HCT116 (cell line): ENCODE data around the gene ZNF346.
"Not testable (repeated sequence)": the region's sequence is repeated elsewhere in the genome, so short reads cannot be mapped to it uniquely, and the experiment has no call there.

Source experiments
- EGR1 ChIP-seq: IDR thresholded peaks from 2 replicates; pipeline ENCODE4 v1.6.1; 2012; ENCODE audit warnings: low read depth
- ELF1 ChIP-seq: IDR thresholded peaks from 2 replicates; pipeline ENCODE4 v1.6.1; 2012; ENCODE audit warnings: low read depth, borderline replicate concordance
- EZH2 ChIP-seq: fragments of 200-600 bp; sonication (generic); IDR thresholded peaks from 2 replicates; pipeline ENCODE4 v1.6.1; 2017; ENCODE audit warnings: antibody characterized with exemption, mixed run types
- JUND ChIP-seq: IDR thresholded peaks from 2 replicates; pipeline ENCODE4 v1.6.1; 2012
- POLR2A ChIP-seq: IDR thresholded peaks from 2 replicates; pipeline ENCODE4 v1.7.0; 2011; ENCODE audit warnings: borderline replicate concordance; ENCODE audit not compliant: insufficient read depth, insufficient read length; ENCODE audit errors: extremely low read depth
- POLR2AphosphoS5 ChIP-seq: IDR thresholded peaks from 2 replicates; pipeline ENCODE4 v1.6.1; 2011; ENCODE audit warnings: mild to moderate bottlenecking, low read depth, low read length, moderate library complexity
- RAD21 ChIP-seq: IDR thresholded peaks from 2 replicates; pipeline ENCODE4 v1.6.1; 2012; ENCODE audit warnings: low read depth, mild to moderate bottlenecking
- TCF7L2 ChIP-seq: IDR thresholded peaks from 2 replicates; pipeline ENCODE4 v1.7.0; 2011; ENCODE audit warnings: borderline replicate concordance, inconsistent platforms; ENCODE audit not compliant: insufficient read depth, insufficient read length; ENCODE audit errors: extremely low read depth
- YY1 ChIP-seq: IDR thresholded peaks from 2 replicates; pipeline ENCODE4 v1.6.1; 2011; ENCODE audit warnings: low read length, low read depth, moderate library complexity, mild to moderate bottlenecking; ENCODE audit not compliant: insufficient replicate concordance; ENCODE audit errors: extremely low read depth
- TF ChIP-seq, protein P1 (sequence below), 3 experiments: fragments of 200-600 bp in 1 of 3; sonication (generic) in 1 of 3; IDR thresholded peaks in 2 of 3; conservative IDR thresholded peaks in 1 of 3; 2 replicates each; pipeline ENCODE4 v1.5.1; 2012 to 2017; ENCODE audit warnings: low read depth in 2 of 3, low read length in 2 of 3, antibody characterized with exemption in 1 of 3, borderline replicate concordance in 1 of 3, control low read depth in 1 of 3, mild to moderate bottlenecking in 1 of 3, mixed read lengths in 1 of 3, mixed run types in 1 of 3, moderate library complexity in 1 of 3; ENCODE audit not compliant: insufficient read depth in 1 of 3
- TF ChIP-seq, protein P2 (sequence below): IDR thresholded peaks from 2 replicates; pipeline ENCODE4 v1.6.1; 2012; ENCODE audit warnings: low read depth
- TF ChIP-seq, protein P3 (sequence below): IDR thresholded peaks from 2 replicates; pipeline ENCODE4 v1.6.1; 2012

DNA sequence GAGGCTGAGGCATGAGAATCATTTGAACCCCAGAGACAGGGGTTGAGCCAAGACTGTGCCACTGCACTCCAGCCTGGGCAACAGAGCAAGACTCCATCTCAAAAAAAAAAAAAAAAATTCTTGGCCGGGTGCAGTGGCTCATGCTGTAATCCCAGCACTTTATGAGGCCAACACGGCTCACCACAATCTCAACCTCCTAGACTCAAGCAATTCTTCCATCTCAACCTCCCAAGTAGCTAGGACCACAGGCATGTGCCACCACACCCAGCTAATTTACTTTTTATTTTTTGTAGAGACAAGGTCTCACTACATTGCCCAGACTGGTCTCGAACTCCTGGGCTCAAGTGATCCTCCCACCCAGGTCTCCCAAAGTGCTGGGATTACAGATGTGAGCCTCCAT, 29.4 kb upstream of the ZNF346 start:
- TF ChIP-seq, protein P1, sequence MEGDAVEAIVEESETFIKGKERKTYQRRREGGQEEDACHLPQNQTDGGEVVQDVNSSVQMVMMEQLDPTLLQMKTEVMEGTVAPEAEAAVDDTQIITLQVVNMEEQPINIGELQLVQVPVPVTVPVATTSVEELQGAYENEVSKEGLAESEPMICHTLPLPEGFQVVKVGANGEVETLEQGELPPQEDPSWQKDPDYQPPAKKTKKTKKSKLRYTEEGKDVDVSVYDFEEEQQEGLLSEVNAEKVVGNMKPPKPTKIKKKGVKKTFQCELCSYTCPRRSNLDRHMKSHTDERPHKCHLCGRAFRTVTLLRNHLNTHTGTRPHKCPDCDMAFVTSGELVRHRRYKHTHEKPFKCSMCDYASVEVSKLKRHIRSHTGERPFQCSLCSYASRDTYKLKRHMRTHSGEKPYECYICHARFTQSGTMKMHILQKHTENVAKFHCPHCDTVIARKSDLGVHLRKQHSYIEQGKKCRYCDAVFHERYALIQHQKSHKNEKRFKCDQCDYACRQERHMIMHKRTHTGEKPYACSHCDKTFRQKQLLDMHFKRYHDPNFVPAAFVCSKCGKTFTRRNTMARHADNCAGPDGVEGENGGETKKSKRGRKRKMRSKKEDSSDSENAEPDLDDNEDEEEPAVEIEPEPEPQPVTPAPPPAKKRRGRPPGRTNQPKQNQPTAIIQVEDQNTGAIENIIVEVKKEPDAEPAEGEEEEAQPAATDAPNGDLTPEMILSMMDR (IDR thresholded peaks at IDR 0.05 in 2 of 3, conservative IDR thresholded peaks at IDR 0.05 in 1 of 3; ENCODE audit: borderline replicate concordance in 1 of 3, insufficient read depth in 1 of 3, low read depth in 2 of 3, low read length in 2 of 3), result not testable (repeated sequence)
- TF ChIP-seq, protein P2, sequence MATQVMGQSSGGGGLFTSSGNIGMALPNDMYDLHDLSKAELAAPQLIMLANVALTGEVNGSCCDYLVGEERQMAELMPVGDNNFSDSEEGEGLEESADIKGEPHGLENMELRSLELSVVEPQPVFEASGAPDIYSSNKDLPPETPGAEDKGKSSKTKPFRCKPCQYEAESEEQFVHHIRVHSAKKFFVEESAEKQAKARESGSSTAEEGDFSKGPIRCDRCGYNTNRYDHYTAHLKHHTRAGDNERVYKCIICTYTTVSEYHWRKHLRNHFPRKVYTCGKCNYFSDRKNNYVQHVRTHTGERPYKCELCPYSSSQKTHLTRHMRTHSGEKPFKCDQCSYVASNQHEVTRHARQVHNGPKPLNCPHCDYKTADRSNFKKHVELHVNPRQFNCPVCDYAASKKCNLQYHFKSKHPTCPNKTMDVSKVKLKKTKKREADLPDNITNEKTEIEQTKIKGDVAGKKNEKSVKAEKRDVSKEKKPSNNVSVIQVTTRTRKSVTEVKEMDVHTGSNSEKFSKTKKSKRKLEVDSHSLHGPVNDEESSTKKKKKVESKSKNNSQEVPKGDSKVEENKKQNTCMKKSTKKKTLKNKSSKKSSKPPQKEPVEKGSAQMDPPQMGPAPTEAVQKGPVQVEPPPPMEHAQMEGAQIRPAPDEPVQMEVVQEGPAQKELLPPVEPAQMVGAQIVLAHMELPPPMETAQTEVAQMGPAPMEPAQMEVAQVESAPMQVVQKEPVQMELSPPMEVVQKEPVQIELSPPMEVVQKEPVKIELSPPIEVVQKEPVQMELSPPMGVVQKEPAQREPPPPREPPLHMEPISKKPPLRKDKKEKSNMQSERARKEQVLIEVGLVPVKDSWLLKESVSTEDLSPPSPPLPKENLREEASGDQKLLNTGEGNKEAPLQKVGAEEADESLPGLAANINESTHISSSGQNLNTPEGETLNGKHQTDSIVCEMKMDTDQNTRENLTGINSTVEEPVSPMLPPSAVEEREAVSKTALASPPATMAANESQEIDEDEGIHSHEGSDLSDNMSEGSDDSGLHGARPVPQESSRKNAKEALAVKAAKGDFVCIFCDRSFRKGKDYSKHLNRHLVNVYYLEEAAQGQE, result not testable (repeated sequence)
- TF ChIP-seq, protein P3, sequence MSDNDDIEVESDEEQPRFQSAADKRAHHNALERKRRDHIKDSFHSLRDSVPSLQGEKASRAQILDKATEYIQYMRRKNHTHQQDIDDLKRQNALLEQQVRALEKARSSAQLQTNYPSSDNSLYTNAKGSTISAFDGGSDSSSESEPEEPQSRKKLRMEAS, result not testable (repeated sequence)
- not testable (repeated sequence) for TF ChIP-seq JUND, ELF1, EGR1, YY1, POLR2AphosphoS5, RAD21, TCF7L2, POLR2A, EZH2
